ENCODE measurements around the gene ROR2.

The ROR2 gene

DNA sequence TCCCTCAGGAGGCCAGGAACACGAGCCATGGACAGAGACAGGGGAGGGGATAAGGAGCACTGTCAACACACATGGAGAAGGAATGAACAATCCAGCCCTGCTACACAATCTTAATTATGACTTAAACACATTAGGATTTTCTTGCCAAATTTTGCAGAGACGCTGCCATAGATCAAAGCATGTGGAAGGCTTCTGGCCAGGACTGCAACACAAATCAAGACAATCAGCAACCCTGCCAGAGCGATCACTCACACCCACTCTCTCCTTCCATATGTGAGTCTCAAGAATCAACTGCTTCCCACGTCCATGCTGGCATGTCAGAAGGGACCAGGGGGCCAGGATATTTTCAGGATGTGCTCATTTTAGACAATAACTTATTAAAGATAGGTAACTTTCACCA, 85.6 kb downstream of the ROR2 start:
- H3K9ac ChIP-seq (ENCODE audit: low read length): no peak overlapping the region
- H3K79me2 ChIP-seq (ENCODE audit: control insufficient read depth, insufficient read depth, low read length): peaks cover 37% of the 10 kb centered on the region
- no peaks in the 10 kb centered on the region for H3K36me3 ChIP-seq (ENCODE audit: control insufficient read depth, insufficient read depth, low read length)
- no peak overlapping the region for H4K8ac ChIP-seq (ENCODE audit: low read depth, low read length)
- no peak overlapping the region for H3K18ac ChIP-seq (ENCODE audit: low read length)
- H3K27me3 ChIP-seq (ENCODE audit: insufficient read depth, low read length, poor library complexity): no peaks in the 10 kb centered on the region
- H3K23ac ChIP-seq (ENCODE audit: low read length): no peak overlapping the region
- no peak overlapping the region for H3K4me2 ChIP-seq (ENCODE audit: low read length)
- no peak overlapping the region for H2BK120ac ChIP-seq (ENCODE audit: low read depth, low read length)
- no peaks in the 10 kb centered on the region for H3K4me1 ChIP-seq (ENCODE audit: control insufficient read depth, low read depth, low read length)
- no peak overlapping the region for H3K4me3 ChIP-seq (ENCODE audit: low read length)
- no CpG with 5 or more reads among the region's 4 CpGs for WGBS (ENCODE audit: extremely low coverage, insufficient coverage, low lambda C conversion rate)
- H2BK5ac ChIP-seq (ENCODE audit: low read length): no peak overlapping the region
- peaks cover 32% of the 10 kb centered on the region for H3K79me1 ChIP-seq (ENCODE audit: low read length)
- H3K27ac ChIP-seq (ENCODE audit: low read depth, low read length): no peak overlapping the region
- no peak overlapping the region for H2BK15ac ChIP-seq (replicated peaks; ENCODE audit: low read depth)
- H3K56ac ChIP-seq (ENCODE audit: low read length): no peak overlapping the region
- no peak overlapping the region for H2AK5ac ChIP-seq (ENCODE audit: low read length)
- DNase-seq: no peak
- no peak overlapping the region for H3K4ac ChIP-seq (ENCODE audit: low read depth, low read length)
- H4K5ac ChIP-seq (ENCODE audit: low read length): no peak overlapping the region

DNA sequence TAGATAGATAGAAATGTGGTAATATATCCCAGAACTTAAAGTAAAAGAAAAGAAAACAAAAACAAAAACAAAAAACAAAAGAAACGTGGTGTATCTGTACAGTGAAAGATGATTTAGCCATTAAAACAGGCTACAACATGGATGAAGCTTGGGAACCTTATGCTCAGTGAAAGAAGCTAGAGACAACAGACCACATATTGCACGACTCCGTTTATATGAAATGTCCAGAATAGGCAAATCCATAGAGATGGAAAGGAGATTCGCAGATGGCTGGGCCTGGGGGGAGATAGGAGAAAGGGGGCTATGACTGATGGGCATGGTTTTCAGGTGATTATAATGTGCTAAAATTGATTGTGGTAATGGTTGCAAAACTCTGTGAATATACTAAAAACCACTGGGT, 86.6 kb downstream of the ROR2 start:
- no peaks in the 10 kb centered on the region for H3K27me3 ChIP-seq (ENCODE audit: insufficient read depth, low read length, poor library complexity)
- H3K18ac ChIP-seq (ENCODE audit: low read length): no peak overlapping the region
- DNase-seq: no peak
- no CpG with 5 or more reads among the region's 4 CpGs for WGBS (ENCODE audit: extremely low coverage, insufficient coverage, low lambda C conversion rate)
- no peak overlapping the region for H4K5ac ChIP-seq (ENCODE audit: low read length)
- H2BK15ac ChIP-seq (replicated peaks; ENCODE audit: low read depth): no peak overlapping the region
- peaks cover 26% of the 10 kb centered on the region for H3K79me1 ChIP-seq (ENCODE audit: low read length)
- no peak overlapping the region for H3K4me3 ChIP-seq (ENCODE audit: low read length)
- H3K23ac ChIP-seq (ENCODE audit: low read length): no peak overlapping the region
- no peak overlapping the region for H3K4me2 ChIP-seq (ENCODE audit: low read length)
- H3K36me3 ChIP-seq (ENCODE audit: control insufficient read depth, insufficient read depth, low read length): no peaks in the 10 kb centered on the region
- H3K4ac ChIP-seq (ENCODE audit: low read depth, low read length): no peak overlapping the region
- no peak overlapping the region for H2BK5ac ChIP-seq (ENCODE audit: low read length)
- no peak overlapping the region for H3K56ac ChIP-seq (ENCODE audit: low read length)
- H2AK5ac ChIP-seq (ENCODE audit: low read length): no peak overlapping the region
- H3K79me2 ChIP-seq (ENCODE audit: control insufficient read depth, insufficient read depth, low read length): peaks cover 35% of the 10 kb centered on the region
- no peak overlapping the region for H4K8ac ChIP-seq (ENCODE audit: low read depth, low read length)
- peaks cover 4% of the 10 kb centered on the region for H3K4me1 ChIP-seq (ENCODE audit: control insufficient read depth, low read depth, low read length)
- no peak overlapping the region for H3K27ac ChIP-seq (ENCODE audit: low read depth, low read length)
- H3K9ac ChIP-seq (ENCODE audit: low read length): no peak overlapping the region
- no peak overlapping the region for H2BK120ac ChIP-seq (ENCODE audit: low read depth, low read length)

DNA sequence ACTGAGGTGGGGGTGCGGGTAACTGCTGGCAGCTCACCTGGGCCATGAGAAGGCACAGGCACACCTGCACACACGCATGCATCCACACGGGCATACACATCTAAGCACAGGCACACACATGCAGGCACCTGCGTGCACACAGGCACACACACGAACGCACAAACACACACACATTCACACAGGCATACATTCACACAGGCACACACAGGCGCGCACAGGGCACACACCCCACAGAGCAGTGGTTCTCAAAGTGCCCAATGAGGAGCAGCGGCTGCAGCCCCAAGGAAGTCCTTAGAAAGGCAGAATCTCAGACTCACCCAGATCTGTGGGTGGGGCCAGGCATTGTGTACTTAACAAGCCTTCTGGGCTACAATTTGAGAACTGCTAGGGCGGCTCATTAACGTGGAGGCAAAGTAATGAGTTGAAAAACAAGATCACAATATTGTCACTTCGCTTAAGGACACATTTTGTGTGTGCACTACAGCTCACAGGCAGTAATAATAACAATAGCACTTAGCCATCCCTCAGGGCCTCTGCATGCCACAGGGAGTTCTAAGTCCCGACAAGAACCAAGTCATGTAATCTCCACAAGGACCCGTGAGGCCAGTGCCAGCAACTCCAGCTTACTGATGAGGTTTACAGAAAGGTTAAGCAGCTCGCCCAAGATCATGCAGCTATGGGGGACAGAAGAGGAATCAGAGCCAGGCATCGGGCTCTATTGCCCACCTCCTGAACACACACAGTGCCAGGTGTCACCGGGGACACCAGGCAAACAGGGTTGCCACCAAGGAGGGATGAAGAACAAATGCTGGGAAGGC, 91.6 kb downstream of the ROR2 start:
- no peak overlapping the region for H4K5ac ChIP-seq (ENCODE audit: low read length)
- no peak overlapping the region for H3K4me3 ChIP-seq (ENCODE audit: low read length)
- peak overlapping the region; percentile 27 for H2BK5ac ChIP-seq (ENCODE audit: low read length)
- peaks cover 54% of the 10 kb centered on the region for H3K79me2 ChIP-seq (ENCODE audit: control insufficient read depth, insufficient read depth, low read length)
- no CpG with 5 or more reads among the region's 17 CpGs for WGBS (ENCODE audit: extremely low coverage, insufficient coverage, low lambda C conversion rate)
- H3K27me3 ChIP-seq (ENCODE audit: insufficient read depth, low read length, poor library complexity): no peaks in the 10 kb centered on the region
- no peak overlapping the region for H2AK5ac ChIP-seq (ENCODE audit: low read length)
- H4K8ac ChIP-seq (ENCODE audit: low read depth, low read length): no peak overlapping the region
- no peak overlapping the region for H2BK15ac ChIP-seq (replicated peaks; ENCODE audit: low read depth)
- H3K4me1 ChIP-seq (ENCODE audit: control insufficient read depth, low read depth, low read length): peaks cover 18% of the 10 kb centered on the region
- no peak overlapping the region for H2BK120ac ChIP-seq (ENCODE audit: low read depth, low read length)
- no peak overlapping the region for H3K4ac ChIP-seq (ENCODE audit: low read depth, low read length)
- no peak overlapping the region for H3K18ac ChIP-seq (ENCODE audit: low read length)
- no peaks in the 10 kb centered on the region for H3K36me3 ChIP-seq (ENCODE audit: control insufficient read depth, insufficient read depth, low read length)
- peak overlapping the region; percentile 23 for H3K27ac ChIP-seq (ENCODE audit: low read depth, low read length)
- no peak overlapping the region for H3K23ac ChIP-seq (ENCODE audit: low read length)
- H3K4me2 ChIP-seq (ENCODE audit: low read length): no peak overlapping the region
- peak overlapping the region; percentile 78 for H3K56ac ChIP-seq (ENCODE audit: low read length)
- peaks cover 45% of the 10 kb centered on the region for H3K79me1 ChIP-seq (ENCODE audit: low read length)
- H3K9ac ChIP-seq (ENCODE audit: low read length): peak overlapping the region; percentile 49
- DNase-seq: peak; percentile 44

DNA sequence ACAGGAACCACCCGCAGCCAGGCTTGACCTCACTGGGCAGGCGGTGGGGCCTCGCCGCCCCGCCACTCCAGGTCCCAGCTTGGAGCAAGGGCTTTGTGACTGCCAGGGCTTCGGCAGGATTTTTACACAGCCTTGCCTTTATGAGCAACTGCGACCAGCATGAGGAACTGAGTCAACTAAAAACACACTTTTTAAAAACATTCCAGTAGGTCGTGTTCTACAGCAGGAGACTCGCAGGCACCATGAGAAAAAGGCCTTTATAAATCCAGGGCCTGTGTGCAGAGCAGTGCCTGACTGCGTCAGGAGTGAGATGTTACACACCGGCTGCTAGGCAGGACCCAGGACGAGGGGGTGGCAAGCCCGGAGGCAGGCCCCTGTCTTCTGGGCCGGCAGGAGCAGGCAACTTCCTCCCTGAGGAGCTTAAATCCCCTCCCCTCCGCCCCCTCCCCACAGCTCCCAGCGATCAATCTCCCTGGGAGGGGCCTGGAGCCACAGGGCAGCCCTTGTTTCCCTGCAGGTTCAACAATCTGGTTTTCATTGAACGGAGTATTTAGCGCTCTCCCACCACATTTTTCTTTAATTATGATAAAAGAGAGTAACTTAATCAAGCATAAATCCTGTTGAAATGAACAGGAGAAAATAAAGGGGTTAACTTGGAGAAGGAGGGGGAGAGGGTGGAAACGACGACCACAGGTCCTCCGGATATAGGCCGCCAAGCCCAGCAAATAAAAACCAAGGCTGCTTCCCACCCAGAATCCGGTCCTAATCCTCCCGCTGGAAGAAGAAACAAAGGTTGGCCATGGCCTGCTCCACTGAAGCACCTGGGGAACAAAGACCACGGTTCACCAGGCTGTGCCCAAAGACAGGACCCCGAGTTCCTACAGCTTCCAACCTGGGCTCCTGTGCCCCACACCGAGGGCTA, 92.5 kb downstream of the ROR2 start:
- Histone ChIP-seq H4K8ac (ENCODE audit: low read depth, low read length) (no peak overlapping the region), H3K36me3 (ENCODE audit: control insufficient read depth, insufficient read depth, low read length) (no peaks in the 10 kb centered on the region), H3K18ac (ENCODE audit: low read length) (no peak overlapping the region), H3K27me3 (ENCODE audit: insufficient read depth, low read length, poor library complexity) (no peaks in the 10 kb centered on the region), H3K4me2 (ENCODE audit: low read length) (no peak overlapping the region), H2AK5ac (ENCODE audit: low read length) (no peak overlapping the region), H3K9ac (ENCODE audit: low read length) (peak overlapping the region; percentile 49), H2BK15ac (replicated peaks; ENCODE audit: low read depth) (no peak overlapping the region), H3K4me3 (ENCODE audit: low read length) (no peak overlapping the region), H3K56ac (ENCODE audit: low read length) (peak overlapping the region; percentile 78), H3K4ac (ENCODE audit: low read depth, low read length) (no peak overlapping the region), H2BK120ac (ENCODE audit: low read depth, low read length) (no peak overlapping the region), H4K5ac (ENCODE audit: low read length) (no peak overlapping the region), H3K79me1 (ENCODE audit: low read length) (peaks cover 52% of the 10 kb centered on the region), H3K4me1 (ENCODE audit: control insufficient read depth, low read depth, low read length) (peaks cover 18% of the 10 kb centered on the region), H3K23ac (ENCODE audit: low read length) (no peak overlapping the region), H2BK5ac (ENCODE audit: low read length) (no peak overlapping the region), H3K79me2 (ENCODE audit: control insufficient read depth, insufficient read depth, low read length) (peaks cover 59% of the 10 kb centered on the region), H3K27ac (ENCODE audit: low read depth, low read length) (peak overlapping the region; percentile 23)
- DNase-seq: peak; percentile 69
- WGBS (ENCODE audit: extremely low coverage, insufficient coverage, low lambda C conversion rate): no CpG with 5 or more reads among the region's 27 CpGs

DNA sequence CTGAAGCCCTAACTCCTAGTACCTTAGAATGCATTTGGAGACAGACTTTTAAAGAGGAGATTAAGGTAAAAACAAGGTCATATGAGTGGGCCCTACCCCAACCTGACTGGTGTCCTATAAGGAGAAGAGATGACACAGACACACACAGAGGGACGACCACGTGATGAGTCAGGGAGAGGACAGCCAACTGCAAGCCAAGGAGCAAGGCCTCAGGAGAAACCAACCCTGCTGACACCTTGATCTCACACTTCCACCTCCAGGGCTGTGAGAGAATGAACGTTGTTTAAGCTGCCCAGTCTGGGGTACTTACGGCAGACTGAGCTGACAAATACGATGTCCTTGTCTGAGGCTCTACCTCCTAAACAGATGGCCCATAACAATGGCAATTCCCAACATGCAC, 93.6 kb downstream of the ROR2 start:
- peaks cover 51% of the 10 kb centered on the region for H3K79me1 ChIP-seq (ENCODE audit: low read length)
- H2AK5ac ChIP-seq (ENCODE audit: low read length): no peak overlapping the region
- no peak overlapping the region for H3K4me2 ChIP-seq (ENCODE audit: low read length)
- DNase-seq: peak; percentile 62
- H2BK5ac ChIP-seq (ENCODE audit: low read length): no peak overlapping the region
- no peak overlapping the region for H4K5ac ChIP-seq (ENCODE audit: low read length)
- peaks cover 57% of the 10 kb centered on the region for H3K79me2 ChIP-seq (ENCODE audit: control insufficient read depth, insufficient read depth, low read length)
- H3K36me3 ChIP-seq (ENCODE audit: control insufficient read depth, insufficient read depth, low read length): no peaks in the 10 kb centered on the region
- peaks cover 18% of the 10 kb centered on the region for H3K4me1 ChIP-seq (ENCODE audit: control insufficient read depth, low read depth, low read length)
- no peak overlapping the region for H4K8ac ChIP-seq (ENCODE audit: low read depth, low read length)
- H3K18ac ChIP-seq (ENCODE audit: low read length): no peak overlapping the region
- no CpG with 5 or more reads among the region's 5 CpGs for WGBS (ENCODE audit: extremely low coverage, insufficient coverage, low lambda C conversion rate)
- no peak overlapping the region for H2BK15ac ChIP-seq (replicated peaks; ENCODE audit: low read depth)
- no peak overlapping the region for H3K9ac ChIP-seq (ENCODE audit: low read length)
- no peak overlapping the region for H2BK120ac ChIP-seq (ENCODE audit: low read depth, low read length)
- no peak overlapping the region for H3K23ac ChIP-seq (ENCODE audit: low read length)
- no peak overlapping the region for H3K4ac ChIP-seq (ENCODE audit: low read depth, low read length)
- H3K4me3 ChIP-seq (ENCODE audit: low read length): no peak overlapping the region
- no peak overlapping the region for H3K27ac ChIP-seq (ENCODE audit: low read depth, low read length)
- H3K56ac ChIP-seq (ENCODE audit: low read length): no peak overlapping the region
- H3K27me3 ChIP-seq (ENCODE audit: insufficient read depth, low read length, poor library complexity): no peaks in the 10 kb centered on the region

All from mesendoderm (in vitro differentiated cells).